H1 (cell line): ENCODE data around the gene NLRP12. TPM values are rescaled to one million over a fixed set of nuclear protein-coding genes. Genes with fewer than 3 reads are reported as not detected.

Source experiments
- CTCF ChIA-PET: fragments of 300-600 bp; sonication (Branson Sonifier 250); formaldehyde crosslinking; loops from one replicate; lab custom pipeline; 2021; ENCODE audit not compliant: partially characterized antibody; lab: Charles Lee
- POLR2A ChIA-PET: fragments of 300-600 bp; sonication (Branson Sonifier 250); formaldehyde crosslinking; loops from one replicate; lab custom pipeline; 2021; ENCODE audit warnings: inconsistent platforms; ENCODE audit not compliant: partially characterized antibody; lab: Charles Lee
- DNase-seq, 2 experiments: peaks; one replicate each; pipeline versions ENCODE4 v3.0.0 to v3.0.0-alpha.2; 2010 to 2022; ENCODE audit warnings: low spot score in 2 of 2, low read depth in 1 of 2, mixed read lengths in 1 of 2
- FAIRE-seq: peaks from 2 replicates; lab custom pipeline; 2011; peaks lifted over from hg19 to GRCh38; lab: Jason Lieb, UNC
- H2AFZ ChIP-seq: 2 replicates; pipeline ENCODE4 v1.8.1; 2012; ENCODE audit warnings: low read length, inconsistent platforms
- H2AK5ac ChIP-seq: 2 replicates; pipeline ENCODE4 v1.6.1; 2013; ENCODE audit warnings: low read depth, low read length
- H2BK120ac ChIP-seq: replicated peaks from 2 replicates; pipeline ENCODE3; 2013; ENCODE audit warnings: low read depth, low read length, inconsistent platforms
- H2BK12ac ChIP-seq: 2 replicates; pipeline ENCODE4 v1.6.1; 2013; ENCODE audit warnings: low read depth, low read length
- H2BK15ac ChIP-seq: 2 replicates; pipeline ENCODE4 v1.6.1; 2013; ENCODE audit warnings: low read length
- H2BK20ac ChIP-seq: 2 replicates; pipeline ENCODE4 v1.6.1; 2013; ENCODE audit warnings: low read length
- H2BK5ac ChIP-seq: 2 replicates; pipeline ENCODE4 v1.6.1; 2013; ENCODE audit warnings: low read depth, low read length
- H3K14ac ChIP-seq: 2 replicates; pipeline ENCODE4 v1.6.1; 2013; ENCODE audit warnings: inconsistent platforms; ENCODE audit not compliant: insufficient read length
- H3K18ac ChIP-seq: 2 replicates; pipeline ENCODE4 v1.6.1; 2013; ENCODE audit warnings: low read length; ENCODE audit errors: extremely low read depth
- H3K23ac ChIP-seq: 2 replicates; pipeline ENCODE4 v1.6.1; 2013; ENCODE audit warnings: inconsistent platforms; ENCODE audit not compliant: insufficient read length
- H3K23me2 ChIP-seq: 2 replicates; pipeline ENCODE4 v1.6.1; 2013; ENCODE audit warnings: low read depth, low read length
- H3K27ac ChIP-seq: 2 replicates; pipeline ENCODE4 v1.6.1; 2011; ENCODE audit warnings: low read depth, low read length, inconsistent platforms
- H3K27me3 ChIP-seq, 4 experiments: replicated peaks in 1 of 4; 1 replicate in 1 of 4; 2 replicates in 3 of 4; pipeline versions ENCODE4 v1.6.1 to v1.8.1; 2011 to 2013; ENCODE audit warnings: low read length in 3 of 4, mild to moderate bottlenecking in 3 of 4, inconsistent platforms in 2 of 4, mixed read lengths in 2 of 4, moderate library complexity in 1 of 4; ENCODE audit not compliant: control insufficient read depth in 3 of 4, insufficient read depth in 3 of 4; ENCODE audit errors: extremely low read depth in 1 of 4
- H3K36me3 ChIP-seq, 4 experiments: 2 replicates each; pipeline versions ENCODE4 v1.6.1 to v1.8.1; 2011 to 2013; ENCODE audit warnings: mild to moderate bottlenecking in 4 of 4, low read length in 3 of 4, moderate library complexity in 2 of 4, control low read depth in 1 of 4, inconsistent platforms in 1 of 4; ENCODE audit not compliant: insufficient read depth in 4 of 4, control insufficient read depth in 2 of 4
- H3K4ac ChIP-seq: replicated peaks from 2 replicates; pipeline ENCODE3; 2013; ENCODE audit warnings: low read length, low read depth, mixed read lengths, inconsistent platforms; ENCODE audit not compliant: insufficient read length
- H3K4me1 ChIP-seq, 4 experiments: replicated peaks in 1 of 4; 1 replicate in 1 of 4; 2 replicates in 3 of 4; pipeline versions ENCODE4 v1.6.1 to v1.8.1; 2011 to 2013; ENCODE audit warnings: low read length in 3 of 4, inconsistent platforms in 2 of 4, mixed read lengths in 1 of 4; ENCODE audit not compliant: insufficient read depth in 4 of 4, control insufficient read depth in 3 of 4
- H3K4me2 ChIP-seq, 2 experiments: 2 replicates each; pipeline versions ENCODE4 v1.6.1 to v1.8.1; 2011 to 2013; ENCODE audit warnings: low read depth in 2 of 2, low read length in 2 of 2, control low read depth in 1 of 2, inconsistent platforms in 1 of 2, mild to moderate bottlenecking in 1 of 2; ENCODE audit not compliant: insufficient read depth in 1 of 2
- H3K4me3 ChIP-seq, 4 experiments: fragments of 200-600, 300-600 bp in 1 of 4; sonication (generic), shearing (Covaris generic), sonication (Bioruptor Twin) in 1 of 4; 2 replicates each; pipeline versions ENCODE4 v1.5.1 to v1.8.1; 2011 to 2016; ENCODE audit warnings: low read length in 4 of 4, low read depth in 3 of 4, control low read depth in 2 of 4, inconsistent platforms in 2 of 4, mild to moderate bottlenecking in 2 of 4, mixed read lengths in 1 of 4, moderate library complexity in 1 of 4; ENCODE audit not compliant: insufficient read depth in 2 of 4; ENCODE audit errors: extremely low read depth in 1 of 4
- H3K56ac ChIP-seq: replicated peaks from 2 replicates; pipeline ENCODE3; 2013; ENCODE audit warnings: low read depth, mild to moderate bottlenecking, mixed read lengths, low read length, inconsistent platforms; ENCODE audit not compliant: insufficient read length
- H3K79me1 ChIP-seq: 2 replicates; pipeline ENCODE4 v1.6.1; 2013; ENCODE audit warnings: low read depth, low read length, control low read depth
- H3K79me2 ChIP-seq, 2 experiments: 2 replicates each; pipeline versions ENCODE4 v1.6.1 to v1.8.1; 2012 to 2013; ENCODE audit warnings: low read length in 2 of 2, mild to moderate bottlenecking in 2 of 2, inconsistent platforms in 1 of 2; ENCODE audit not compliant: insufficient read depth in 2 of 2, control insufficient read depth in 1 of 2
- H3K9ac ChIP-seq, 4 experiments: replicated peaks in 1 of 4; 1 replicate in 1 of 4; 2 replicates in 3 of 4; pipeline versions ENCODE4 v1.6.1 to v1.8.1; 2011 to 2013; ENCODE audit warnings: low read depth in 3 of 4, low read length in 3 of 4, control low read depth in 2 of 4, mild to moderate bottlenecking in 2 of 4, moderate library complexity in 2 of 4, inconsistent platforms in 1 of 4; ENCODE audit errors: extremely low read depth in 1 of 4
- H3K9me3 ChIP-seq, 2 experiments: 2 replicates each; pipeline versions ENCODE4 v1.6.1 to v1.8.1; 2012 to 2013; ENCODE audit warnings: mild to moderate bottlenecking in 2 of 2, moderate library complexity in 2 of 2, control low read depth in 1 of 2, inconsistent platforms in 1 of 2, low read depth in 1 of 2, low read length in 1 of 2, mixed read lengths in 1 of 2; ENCODE audit not compliant: insufficient read depth in 2 of 2
- H4K20me1 ChIP-seq, 2 experiments: replicated peaks in 1 of 2; 2 replicates each; pipeline versions ENCODE3 to v1.8.1; 2011 to 2013; ENCODE audit warnings: inconsistent platforms in 2 of 2, low read length in 2 of 2, mild to moderate bottlenecking in 1 of 2; ENCODE audit not compliant: insufficient read depth in 2 of 2, control insufficient read depth in 1 of 2
- H4K5ac ChIP-seq: 2 replicates; pipeline ENCODE4 v1.6.1; 2013; ENCODE audit warnings: low read length, low read depth, mixed read lengths, inconsistent platforms; ENCODE audit not compliant: insufficient read length
- H4K8ac ChIP-seq: 2 replicates; pipeline ENCODE4 v1.8.0; 2013; ENCODE audit warnings: mild to moderate bottlenecking, moderate library complexity, low read length, inconsistent platforms; ENCODE audit not compliant: insufficient read depth; ENCODE audit errors: extremely low read depth
- H4K91ac ChIP-seq: replicated peaks from 2 replicates; pipeline ENCODE3; 2013; ENCODE audit warnings: low read length, mixed read lengths, inconsistent platforms; ENCODE audit not compliant: insufficient read length
- BCL11A ChIP-seq, 2 experiments: IDR thresholded peaks; one replicate each; pipeline ENCODE4 v1.6.1; 2011; ENCODE audit warnings: low read depth in 2 of 2, low read length in 2 of 2, mild to moderate bottlenecking in 2 of 2
- WGBS, 2 experiments: shearing (Covaris generic) in 1 of 2; methylation state at CpG; one replicate each; pipeline versions ENCODE4 v1.1.6 to v1.1.7; 2013 to 2015; ENCODE audit warnings: low lambda C conversion rate in 2 of 2, mixed read lengths in 2 of 2, inconsistent platforms in 1 of 2, low coverage in 1 of 2, missing lambda C conversion rate in 1 of 2; ENCODE audit not compliant: insufficient replicate concordance in 2 of 2, insufficient coverage in 1 of 2, insufficient read length in 1 of 2; ENCODE audit errors: extremely low coverage in 1 of 2, missing lambda C conversion rate in 1 of 2; 5-methylcytosine and 5-hydroxymethylcytosine counted together
- polyA plus RNA-seq, 7 experiments: library from polyadenylated mRNA; depleted of rRNA in 3 of 7; stranded (reverse) in 5 of 7; unstranded in 2 of 7; fragments of >200 nt in 5 of 7; fragments of 200-250 nt in 2 of 7; gene quantifications; 1 replicate in 5 of 7; 2 replicates in 1 of 7; 4 replicates in 1 of 7; pipeline versions ENCODE4 v1.2.1 to v1.2.3, GENCODE V29; 2011 to 2013; ENCODE audit warnings: missing spikeins in 2 of 7, mixed read lengths in 2 of 7
- total RNA-seq: library from RNA; stranded (reverse); fragmentation: NEBNext Ultra II Directional; extraction: Animal tissue kit (Norgen Biotek cat#: 25700); gene quantifications from 2 replicates; pipeline ENCODE4 v1.2.1, GENCODE V29; 2021

Gene NLRP12
- total and polyA plus RNA-seq, 2 of the 8 experiments (the other 6 are each of a cell fraction or from before 2014, with no cell fraction given), result 1.0 to 1.8 TPM

DNA sequence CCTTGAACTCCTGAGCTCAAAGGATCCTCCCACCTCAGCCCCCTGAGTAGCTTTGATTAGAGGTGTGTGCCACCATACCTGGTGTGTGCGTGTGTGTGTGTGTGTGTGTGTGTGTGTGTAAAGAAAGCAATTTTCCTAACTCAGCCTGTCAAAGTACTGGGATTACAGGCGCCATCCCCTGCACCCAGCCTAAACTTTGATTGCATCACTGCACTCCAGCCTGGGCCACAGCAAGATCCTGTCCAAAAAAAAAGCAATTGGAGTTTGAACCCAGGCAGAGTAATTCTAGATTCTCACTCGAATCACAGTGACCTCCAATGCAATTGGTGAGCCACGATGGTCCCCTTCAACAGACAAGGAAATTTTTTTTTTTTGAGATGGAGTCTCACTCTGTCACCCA is 29.1 kb downstream of the NLRP12 start:
- Histone ChIP-seq H3K79me1 (no peaks in the 10 kb centered on the region), H3K79me2 (no peaks in the 10 kb centered on the region), H3K9me3 (no peaks in the 10 kb centered on the region), H3K27me3 (no peaks in the 10 kb centered on the region), H4K20me1 (no peaks in the 10 kb centered on the region), H3K36me3 (peaks cover 0 to 4% (median under 1%) of the 10 kb centered on the region in 4 experiments; a peak in 1 of 8 replicates), H2BK15ac (no peak overlapping the region), H2AK5ac (no peak overlapping the region), H4K8ac (no peak overlapping the region), H3K14ac (no peak overlapping the region), H2BK20ac (no peak overlapping the region)
- CTCF ChIA-PET, result interaction anchor here (0.7 to 8.6 kb wide), 5 partner anchors 10 to 297 kb away, joined by 3 to 108 read pairs (median 7); no protein-coding TSS in a partner anchor
- no peak for DNase-seq
- TF ChIP-seq BCL11A (IDR thresholded peaks at IDR 0.05; ENCODE audit: low read depth in 2 of 2, low read length in 2 of 2), result no peak
- TF ChIP-seq, all 59 proteins: peak for 0
- POLR2A ChIA-PET, result no interaction called here
- Histone ChIP-seq H3K18ac (no peak overlapping the region), H3K4me1 (no peaks in the 10 kb centered on the region), H3K56ac (no peak overlapping the region), H3K9ac (no peak overlapping the region), H2BK12ac (no peak overlapping the region), H3K4me2 (no peak overlapping the region), H3K4ac (no peak overlapping the region), H3K23me2 (no peaks in the 10 kb centered on the region), H2AFZ (no peak overlapping the region), H4K5ac (no peak overlapping the region), H2BK5ac (no peak overlapping the region), H3K27ac (no peak overlapping the region), H4K91ac (no peak overlapping the region), H3K23ac (no peak overlapping the region), H2BK120ac (no peak overlapping the region), H3K4me3 (no peak overlapping the region)
- 70% methylated on average over 4 of the region's 4 CpGs; no CpG with 5 or more reads in 1 of the 2 experiments for WGBS, 2 experiments
- FAIRE-seq, result no peak
